ENCODE measurements around the gene C19orf25.

C19orf25 gene

DNA sequence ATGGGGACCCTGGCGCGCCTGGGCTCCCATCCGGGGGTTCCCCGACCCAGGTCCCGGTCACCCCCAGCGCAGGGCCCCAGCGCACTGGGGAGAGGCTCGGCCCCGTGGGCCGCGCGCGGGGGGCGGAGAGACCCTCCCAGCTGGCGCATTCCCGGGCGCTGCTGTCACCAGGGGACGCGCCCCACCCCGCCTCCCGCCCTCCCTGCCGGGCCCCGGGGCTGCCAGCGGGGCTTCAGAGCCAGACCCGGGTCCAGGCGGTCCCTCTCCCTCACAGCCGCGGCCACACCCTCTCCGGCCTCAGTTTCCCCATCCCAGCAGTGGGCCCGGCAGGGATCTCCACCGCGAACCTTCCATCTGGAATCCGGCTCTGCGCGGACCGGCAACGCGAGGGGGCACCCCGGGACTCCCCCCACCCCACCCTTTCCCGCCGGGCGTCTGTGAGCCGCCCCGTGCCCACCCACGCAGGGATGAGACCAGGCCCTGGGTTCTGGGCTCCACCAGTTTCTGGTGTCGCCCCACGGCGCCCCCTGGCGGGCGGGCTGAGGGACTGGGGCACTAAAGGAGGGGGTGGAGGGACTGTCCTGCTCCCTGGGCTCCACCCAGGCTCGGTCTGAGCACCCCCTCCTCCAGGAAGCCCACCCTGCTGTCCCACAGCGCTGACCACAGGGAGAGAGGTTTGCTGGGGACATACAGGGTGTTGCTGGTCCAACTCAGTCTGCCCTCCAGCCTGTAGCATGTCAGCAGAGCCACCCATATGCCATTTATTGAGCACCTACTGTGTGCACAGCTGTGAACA is 34.7 kb upstream of the C19orf25 start:
- Histone ChIP-seq H3K4me3 (ENCODE audit: low read depth, low read length) (peak overlapping the region; percentile 60), H3K4me1 (no peaks in the 10 kb centered on the region), H3K36me3 (ENCODE audit: control insufficient read depth, insufficient read depth, low read length) (no peaks in the 10 kb centered on the region), H3K9me3 (ENCODE audit: control insufficient read depth, low read length) (no peaks in the 10 kb centered on the region), H3K27ac (no peak overlapping the region), H2AFZ (peak overlapping the region; percentile 68), H3K27me3 (ENCODE audit: control insufficient read depth, insufficient read depth, low read length) (no peaks in the 10 kb centered on the region), H3K4me2 (ENCODE audit: low read length) (peak overlapping the region; percentile 55), H3K9ac (no peak overlapping the region), H3K79me2 (no peaks in the 10 kb centered on the region)
- TF ChIP-seq, protein P1, sequence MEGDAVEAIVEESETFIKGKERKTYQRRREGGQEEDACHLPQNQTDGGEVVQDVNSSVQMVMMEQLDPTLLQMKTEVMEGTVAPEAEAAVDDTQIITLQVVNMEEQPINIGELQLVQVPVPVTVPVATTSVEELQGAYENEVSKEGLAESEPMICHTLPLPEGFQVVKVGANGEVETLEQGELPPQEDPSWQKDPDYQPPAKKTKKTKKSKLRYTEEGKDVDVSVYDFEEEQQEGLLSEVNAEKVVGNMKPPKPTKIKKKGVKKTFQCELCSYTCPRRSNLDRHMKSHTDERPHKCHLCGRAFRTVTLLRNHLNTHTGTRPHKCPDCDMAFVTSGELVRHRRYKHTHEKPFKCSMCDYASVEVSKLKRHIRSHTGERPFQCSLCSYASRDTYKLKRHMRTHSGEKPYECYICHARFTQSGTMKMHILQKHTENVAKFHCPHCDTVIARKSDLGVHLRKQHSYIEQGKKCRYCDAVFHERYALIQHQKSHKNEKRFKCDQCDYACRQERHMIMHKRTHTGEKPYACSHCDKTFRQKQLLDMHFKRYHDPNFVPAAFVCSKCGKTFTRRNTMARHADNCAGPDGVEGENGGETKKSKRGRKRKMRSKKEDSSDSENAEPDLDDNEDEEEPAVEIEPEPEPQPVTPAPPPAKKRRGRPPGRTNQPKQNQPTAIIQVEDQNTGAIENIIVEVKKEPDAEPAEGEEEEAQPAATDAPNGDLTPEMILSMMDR (IDR thresholded peaks at IDR 0.05): peak; percentile 59

- Histone ChIP-seq H3K4me3 (ENCODE audit: low read depth, low read length) (peak within 1 kb of the TSS; percentile 60), H3K9ac (no peak within 1 kb of the TSS), H3K79me2 (no peaks in the 10 kb centered on the region), H3K9me3 (ENCODE audit: control insufficient read depth, low read length) (no peaks in the 10 kb centered on the region), H3K27ac (no peak within 1 kb of the TSS), H3K4me2 (ENCODE audit: low read length) (peak within 1 kb of the TSS; percentile 60), H3K27me3 (ENCODE audit: control insufficient read depth, insufficient read depth, low read length) (no peaks in the 10 kb centered on the region), H3K36me3 (ENCODE audit: control insufficient read depth, insufficient read depth, low read length) (no peaks in the 10 kb centered on the region), H3K4me1 (peaks cover 1% of the 10 kb centered on the region), H2AFZ (peak within 1 kb of the TSS; percentile 69)
- TF ChIP-seq, protein P1 (IDR thresholded peaks at IDR 0.05): no peak
These were observed 33.9 kb upstream of the C19orf25 start, which contains the start of gene ADAMTSL5 for GRCh38 chr19:1512671-1513498. Gene ADAMTSL5 (minus strand): TSS chr19:1513019. CDS start chr19:1510943, 2,076 bp downstream.

DNA sequence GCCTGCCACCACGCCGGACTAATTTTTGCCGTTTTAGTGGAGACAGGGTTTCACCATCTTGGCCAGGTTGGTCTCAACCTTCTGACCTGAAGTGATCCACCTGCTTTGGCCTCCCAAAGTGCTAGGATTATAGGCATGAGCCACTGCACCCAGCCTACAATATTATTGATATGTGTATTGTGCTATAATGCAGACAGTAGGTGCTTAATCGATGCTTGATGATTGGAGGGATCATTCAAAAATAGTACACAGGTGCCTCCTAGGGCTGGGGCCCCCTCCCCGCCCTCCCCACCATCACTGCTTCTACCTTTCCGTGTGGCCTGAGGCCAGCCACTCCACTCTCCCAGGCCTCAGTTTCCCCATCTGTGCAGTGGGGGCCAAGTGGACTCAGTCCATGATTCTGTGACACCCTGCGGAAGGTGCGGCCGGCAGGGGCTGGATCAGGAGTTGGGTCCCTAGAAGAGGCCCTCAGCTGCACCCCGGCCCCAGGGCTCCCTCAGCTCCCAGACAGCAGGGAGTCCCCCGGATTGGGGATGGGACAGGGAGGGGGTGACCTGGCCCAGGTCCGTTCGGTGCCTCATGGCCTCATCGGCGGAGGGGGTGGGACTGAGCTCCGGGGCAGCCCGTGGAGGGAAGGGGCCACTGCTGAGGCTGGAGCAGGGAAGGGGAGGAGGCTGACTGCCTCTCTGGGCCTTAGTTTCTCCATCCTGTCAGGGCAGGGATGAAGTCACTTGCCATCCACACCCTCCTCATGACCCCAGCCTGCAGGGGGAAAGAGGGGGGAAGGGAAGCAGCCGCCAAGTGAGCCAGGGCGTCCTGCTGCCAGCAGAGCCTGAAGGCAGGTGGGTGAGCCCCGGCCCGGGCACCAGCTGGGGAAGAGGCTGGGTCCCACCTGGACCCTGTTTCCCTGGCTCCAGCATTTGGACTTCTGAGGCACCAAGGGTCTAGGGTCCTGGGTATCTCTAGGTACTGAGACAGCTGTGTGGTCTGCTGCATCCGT is 32.6 kb upstream of the C19orf25 start:
- H3K4me1 ChIP-seq: peaks cover 2% of the 10 kb centered on the region
- H3K4me2 ChIP-seq (ENCODE audit: low read length): no peak overlapping the region
- no peaks in the 10 kb centered on the region for H3K79me2 ChIP-seq
- H3K27me3 ChIP-seq (ENCODE audit: control insufficient read depth, insufficient read depth, low read length): no peaks in the 10 kb centered on the region
- no peaks in the 10 kb centered on the region for H3K9me3 ChIP-seq (ENCODE audit: control insufficient read depth, low read length)
- no peak overlapping the region for H3K4me3 ChIP-seq (ENCODE audit: low read depth, low read length)
- TF ChIP-seq, protein P1 (IDR thresholded peaks at IDR 0.05): no peak
- H3K27ac ChIP-seq: no peak overlapping the region
- H3K9ac ChIP-seq: no peak overlapping the region
- no peak overlapping the region for H2AFZ ChIP-seq
- H3K36me3 ChIP-seq (ENCODE audit: control insufficient read depth, insufficient read depth, low read length): no peaks in the 10 kb centered on the region

DNA sequence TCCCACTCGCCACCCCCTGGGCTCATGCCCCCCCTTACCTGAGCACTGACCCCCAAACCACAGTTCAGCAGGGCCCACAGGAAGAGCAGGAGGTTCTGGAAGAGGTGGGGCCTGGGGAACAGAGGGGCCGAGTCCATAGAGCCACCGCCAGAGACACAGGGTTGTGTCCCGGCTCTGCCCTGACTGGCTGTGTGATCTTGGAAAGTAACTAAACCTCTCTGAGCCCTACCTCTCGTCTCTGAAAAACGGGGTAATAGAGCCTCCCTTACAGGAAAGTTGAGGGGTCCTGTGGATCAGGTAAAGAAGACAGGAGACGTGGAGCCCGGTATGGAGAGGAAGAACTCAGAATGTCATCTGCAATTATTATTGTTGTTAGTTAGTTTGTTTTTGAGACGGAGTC is 31.8 kb upstream of the C19orf25 start:
- H3K27me3 ChIP-seq (ENCODE audit: control insufficient read depth, insufficient read depth, low read length): no peaks in the 10 kb centered on the region
- no peak overlapping the region for H3K27ac ChIP-seq
- no peaks in the 10 kb centered on the region for H3K36me3 ChIP-seq (ENCODE audit: control insufficient read depth, insufficient read depth, low read length)
- peaks cover 2% of the 10 kb centered on the region for H3K4me1 ChIP-seq
- H2AFZ ChIP-seq: no peak overlapping the region
- no peak overlapping the region for H3K4me3 ChIP-seq (ENCODE audit: low read depth, low read length)
- TF ChIP-seq, protein P1 (IDR thresholded peaks at IDR 0.05): no peak
- H3K9ac ChIP-seq: no peak overlapping the region
- no peak overlapping the region for H3K4me2 ChIP-seq (ENCODE audit: low read length)
- no peaks in the 10 kb centered on the region for H3K9me3 ChIP-seq (ENCODE audit: control insufficient read depth, low read length)
- no peaks in the 10 kb centered on the region for H3K79me2 ChIP-seq

All from parathyroid adenoma (tissue), 2 donors.